Renal cortex interstitium (tissue), 11 donors: ENCODE results near the gene ANO1. TPM values are rescaled to one million over a fixed set of nuclear protein-coding genes. Genes with fewer than 3 reads are reported as not detected.
A peak's percentile ranks its signal among the peaks of the same experiment; 100 is the strongest.

ENCODE experiments used
- DNase-seq, 11 donors: peaks; one replicate each; pipeline ENCODE4 v3.0.0-alpha.2; 2013; ENCODE audit warnings: low read depth in 9 of 11, low spot score in 4 of 11; ENCODE audit errors: extremely low read depth in 1 of 11
- polyA plus RNA-seq, 3 donors: library from polyadenylated mRNA; unstranded; fragments of 120-200 nt; gene quantifications; one replicate each; pipeline ENCODE4 v1.2.1, GENCODE V29; 2013; ENCODE audit not compliant: insufficient read length in 3 of 3

The ANO1 gene
- polyA plus RNA-seq, 3 donors: 13.3 to 17.3 (median 16.7) TPM

GRCh38 chr11:70067591-70068341, 10.4 kb upstream of the ANO1 start:
- DNase-seq: peak in 2 of 11 donors; percentile 35 to 54

GRCh38 chr11:70068345-70068744, 9.8 kb upstream of the ANO1 start:
- DNase-seq: no peak

DNA sequence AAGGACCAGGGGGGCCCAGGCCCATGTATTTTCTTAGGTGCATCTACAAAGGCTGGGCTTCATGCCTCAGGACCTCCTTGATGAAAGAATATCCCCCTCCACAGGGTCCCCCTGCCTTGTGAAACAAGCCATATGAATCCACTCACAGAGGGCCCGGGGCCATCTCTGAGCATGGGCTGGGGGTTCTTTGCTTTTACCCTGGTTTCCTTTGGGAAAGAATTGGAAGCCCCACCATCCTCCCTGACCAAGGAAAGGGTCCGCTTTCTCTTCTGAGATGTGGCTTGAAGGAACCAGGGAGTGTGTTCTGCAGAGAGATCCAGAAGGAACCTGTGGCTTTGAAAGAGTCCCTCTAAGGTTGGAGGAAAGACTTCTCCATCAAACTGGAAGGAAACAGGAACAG, 9.2 kb upstream of the ANO1 start:
- no peak for DNase-seq

- DNase-seq: no peak
These were observed 7.4 kb upstream of the ANO1 start for GRCh38 chr11:70070706-70071105.

DNA sequence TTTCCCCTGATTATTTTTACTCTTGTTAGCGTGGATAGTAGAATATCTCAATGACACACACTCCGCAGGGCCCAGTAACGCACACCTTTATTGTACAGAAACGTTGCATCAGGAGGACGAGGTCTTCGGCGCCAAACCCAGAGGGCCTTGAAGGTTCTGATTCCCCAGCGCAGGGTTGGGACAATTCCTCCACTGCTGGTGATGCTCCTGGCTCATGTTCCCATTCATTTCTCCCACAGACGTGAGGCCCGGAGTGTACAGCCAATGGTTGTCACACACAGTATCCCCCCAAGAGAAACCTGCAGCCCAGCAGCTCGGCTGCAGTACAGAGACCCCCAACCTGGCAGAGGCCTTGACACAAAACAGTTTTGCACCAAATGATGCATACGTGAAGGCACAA, 6.1 kb upstream of the ANO1 start:
- no peak for DNase-seq

DNA sequence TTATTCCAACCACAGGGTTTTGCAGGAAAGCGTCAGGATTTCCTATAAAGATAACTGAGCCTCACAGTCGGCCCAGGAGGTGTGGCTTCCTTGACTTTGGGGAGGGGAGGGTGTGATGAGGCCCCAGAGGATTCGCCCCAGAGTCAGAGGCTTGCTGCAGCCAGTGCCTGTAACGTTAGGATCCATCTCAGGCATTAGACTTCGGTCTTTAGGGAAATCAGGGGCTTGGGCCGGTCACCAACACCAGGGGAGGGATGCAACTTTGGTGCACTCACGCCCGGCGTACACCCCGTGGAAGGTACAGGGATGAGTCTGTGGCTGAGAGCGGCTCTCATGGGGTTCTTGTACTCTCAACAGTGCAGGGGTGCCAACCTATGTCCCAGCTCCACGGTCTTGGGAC, 5.7 kb upstream of the ANO1 start:
- no peak for DNase-seq

- DNase-seq: no peak
These were observed 5.0 kb upstream of the ANO1 start for GRCh38 chr11:70072861-70073755.

- DNase-seq: peak in 1 of 11 donors; percentile 41
These were observed 4.2 kb upstream of the ANO1 start for GRCh38 chr11:70073871-70074371.

- DNase-seq: no peak
These were observed 3.4 kb upstream of the ANO1 start for GRCh38 chr11:70074746-70075145.

- no peak for DNase-seq
These were observed 2.3 kb upstream of the ANO1 start for GRCh38 chr11:70075836-70076235.

DNA sequence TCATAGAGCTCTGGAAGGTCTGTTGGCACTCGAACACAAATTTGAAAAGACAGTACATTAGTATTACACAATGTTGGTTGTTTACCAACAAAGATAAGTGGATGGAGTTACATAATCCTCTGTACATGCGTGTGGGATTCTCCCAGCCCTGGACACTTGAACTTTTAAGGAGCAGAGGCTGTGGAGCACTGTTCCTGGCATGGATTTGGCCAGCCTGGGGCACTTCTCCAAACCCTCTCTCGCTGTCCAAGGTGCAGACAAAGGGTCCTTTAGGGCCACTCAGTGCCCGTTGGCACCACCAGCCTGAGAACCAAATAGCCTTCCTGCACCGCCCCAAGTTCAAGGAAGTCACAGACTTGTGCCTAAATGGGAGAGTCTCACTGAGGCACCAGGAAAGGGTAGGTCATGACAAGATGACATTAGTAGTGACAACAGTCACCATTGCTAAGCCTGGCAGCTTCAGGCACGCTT, 1.6 kb upstream of the ANO1 start:
- no peak for DNase-seq

DNA sequence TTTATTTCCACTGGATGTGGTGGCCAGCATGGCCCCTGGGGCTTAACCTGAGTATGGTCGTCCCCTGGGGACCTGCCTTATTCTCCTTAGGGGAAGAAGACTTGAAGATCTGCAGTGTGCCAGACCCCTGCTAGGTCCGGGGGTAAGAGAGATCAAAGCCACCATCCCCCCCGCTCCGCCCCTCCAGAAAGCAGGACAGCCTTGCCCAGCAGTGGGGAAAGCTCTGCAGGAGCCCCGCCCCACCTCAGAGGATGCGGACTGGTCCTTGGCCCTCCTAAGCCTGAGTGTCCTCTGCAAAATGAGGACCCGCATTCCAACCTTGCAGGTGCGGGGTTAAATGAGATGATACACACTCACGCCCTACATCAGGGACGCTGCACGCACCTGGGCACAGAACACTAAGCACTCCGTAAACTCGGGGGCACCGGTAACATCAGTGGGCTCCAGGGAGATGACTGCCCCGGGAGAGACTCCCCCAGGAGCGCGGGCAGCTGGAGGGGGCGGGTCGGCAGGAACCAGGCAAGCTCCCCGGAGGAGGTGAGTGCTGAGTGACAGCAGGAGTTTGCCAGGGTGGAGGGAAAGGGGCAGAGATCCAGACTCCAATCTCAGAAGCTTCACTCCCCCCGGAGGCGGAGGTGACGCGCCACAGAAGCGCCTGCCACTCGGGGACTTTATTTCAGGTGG, 564 bp upstream of the ANO1 start:
- no peak for DNase-seq

DNA sequence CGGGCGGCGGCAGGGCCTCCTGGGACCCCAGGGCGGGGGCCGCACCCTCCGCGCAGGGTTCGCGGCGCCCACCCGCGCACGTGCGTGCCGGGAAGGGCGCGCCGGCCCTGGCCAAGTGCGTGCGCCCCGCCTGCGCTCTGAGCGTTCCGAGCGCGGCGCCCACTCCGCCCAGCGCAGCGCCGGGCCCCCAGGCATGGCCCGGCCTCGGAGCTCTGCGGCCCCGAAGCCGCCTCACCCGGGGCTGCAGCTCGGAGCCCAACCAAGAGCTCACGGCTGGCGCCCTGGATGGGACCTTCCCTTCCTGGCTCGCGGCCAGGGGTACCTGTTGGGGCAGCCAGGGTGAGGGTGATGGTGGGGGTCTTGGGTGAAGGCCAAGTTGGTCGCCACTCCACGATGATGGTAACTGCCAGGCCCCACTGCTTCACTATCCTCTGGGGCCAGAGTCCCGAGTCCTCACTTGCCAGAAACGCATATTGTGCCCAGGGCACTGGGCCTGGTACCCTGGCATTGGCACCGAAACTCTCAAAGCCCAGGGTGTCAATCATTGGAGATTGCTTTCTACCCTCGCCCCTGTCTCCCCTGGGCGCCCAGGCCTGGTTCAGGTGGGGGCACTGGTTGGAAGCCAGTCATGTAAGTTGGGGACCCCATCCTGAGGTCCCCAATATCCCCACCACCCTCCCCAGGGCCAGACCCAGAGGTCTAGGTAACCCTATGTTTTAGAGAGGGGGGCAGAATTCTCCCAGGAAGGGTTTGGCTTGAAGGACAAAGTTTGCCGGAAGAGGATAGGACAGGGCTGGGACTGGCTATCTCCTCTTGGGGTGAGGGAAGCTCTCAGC, 882 bp downstream of the ANO1 start:
- no peak for DNase-seq

DNA sequence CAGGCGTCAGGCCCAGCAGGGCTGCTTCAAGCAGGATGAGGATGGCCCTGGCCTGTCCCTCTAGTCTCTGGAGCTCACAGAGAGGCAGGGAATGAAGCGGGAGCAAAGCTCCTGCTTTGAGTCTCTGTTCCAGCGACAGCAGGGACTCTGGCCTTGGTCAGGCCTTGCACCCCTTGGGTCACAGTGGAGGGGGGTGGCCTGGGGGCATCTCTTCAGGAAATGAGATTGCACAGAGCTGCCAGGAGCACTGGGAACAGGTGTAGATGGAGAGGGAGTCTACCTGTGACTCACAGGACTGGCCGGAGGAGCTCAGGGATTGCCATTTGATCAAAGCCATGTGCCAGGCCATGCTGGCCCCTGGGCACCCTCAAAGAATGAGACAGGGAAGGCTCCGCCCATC, 1.6 kb downstream of the ANO1 start:
- no peak for DNase-seq

DNA sequence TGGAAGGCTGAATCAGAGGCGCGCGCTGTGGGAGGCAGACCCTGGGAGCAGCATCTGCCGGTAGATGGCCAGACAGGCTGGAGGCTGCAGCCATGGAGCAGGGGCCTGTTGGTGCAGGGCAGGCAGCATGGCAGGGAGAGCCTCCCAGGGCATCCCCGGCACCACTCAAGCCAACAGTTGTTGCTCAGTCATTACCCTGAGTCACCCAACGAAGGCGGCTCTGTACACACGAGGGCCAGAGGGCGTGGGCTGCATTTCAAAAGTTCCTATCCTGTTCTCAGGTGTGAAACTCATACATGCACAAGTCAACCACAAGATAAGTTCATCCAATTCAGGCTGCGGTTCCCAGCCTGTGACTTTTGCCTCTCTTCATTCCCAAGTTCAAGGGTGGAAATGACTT, 2.6 kb downstream of the ANO1 start:
- no peak for DNase-seq

DNA sequence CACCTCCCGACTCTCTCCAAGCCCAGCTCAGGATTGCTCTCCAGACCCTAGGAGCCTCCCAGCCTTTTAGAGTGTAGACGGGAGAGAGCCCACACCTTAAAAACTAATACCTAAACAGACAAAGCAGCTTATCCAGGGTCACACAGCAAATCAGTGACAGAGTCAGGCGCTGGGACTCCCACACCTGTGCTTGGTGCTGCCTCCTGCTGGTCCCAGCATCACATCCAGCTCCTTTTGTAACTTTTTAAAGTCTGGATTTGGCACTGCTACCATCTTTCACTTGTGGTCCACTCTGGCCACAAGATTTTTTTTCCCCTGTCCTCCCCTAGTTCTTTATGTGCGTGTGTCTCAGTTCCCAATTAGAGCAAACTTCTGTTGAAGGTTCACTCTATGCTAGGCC, 4.7 kb downstream of the ANO1 start:
- DNase-seq: no peak

- no peak for DNase-seq
These were observed 6.2 kb downstream of the ANO1 start for GRCh38 chr11:70084046-70084984.
